H1 (cell line): Measurements from ENCODE around the gene SRGAP3. TPM values are rescaled to one million over a fixed set of nuclear protein-coding genes. Genes with fewer than 3 reads are reported as not detected.

Source experiments
- CTCF ChIA-PET: fragments of 300-600 bp; sonication (Branson Sonifier 250); formaldehyde crosslinking; loops from one replicate; lab custom pipeline; 2021; ENCODE audit not compliant: partially characterized antibody; lab: Charles Lee
- POLR2A ChIA-PET: fragments of 300-600 bp; sonication (Branson Sonifier 250); formaldehyde crosslinking; loops from one replicate; lab custom pipeline; 2021; ENCODE audit warnings: inconsistent platforms; ENCODE audit not compliant: partially characterized antibody; lab: Charles Lee
- DNase-seq, 2 experiments: peaks; one replicate each; pipeline versions ENCODE4 v3.0.0 to v3.0.0-alpha.2; 2010 to 2022; ENCODE audit warnings: low spot score in 2 of 2, low read depth in 1 of 2, mixed read lengths in 1 of 2
- FAIRE-seq: peaks from 2 replicates; lab custom pipeline; 2011; peaks lifted over from hg19 to GRCh38; lab: Jason Lieb, UNC
- H2AFZ ChIP-seq: 2 replicates; pipeline ENCODE4 v1.8.1; 2012; ENCODE audit warnings: low read length, inconsistent platforms
- H2AK5ac ChIP-seq: 2 replicates; pipeline ENCODE4 v1.6.1; 2013; ENCODE audit warnings: low read depth, low read length
- H2BK120ac ChIP-seq: replicated peaks from 2 replicates; pipeline ENCODE3; 2013; ENCODE audit warnings: low read depth, low read length, inconsistent platforms
- H2BK12ac ChIP-seq: 2 replicates; pipeline ENCODE4 v1.6.1; 2013; ENCODE audit warnings: low read depth, low read length
- H2BK15ac ChIP-seq: 2 replicates; pipeline ENCODE4 v1.6.1; 2013; ENCODE audit warnings: low read length
- H2BK20ac ChIP-seq: 2 replicates; pipeline ENCODE4 v1.6.1; 2013; ENCODE audit warnings: low read length
- H2BK5ac ChIP-seq: 2 replicates; pipeline ENCODE4 v1.6.1; 2013; ENCODE audit warnings: low read depth, low read length
- H3K14ac ChIP-seq: 2 replicates; pipeline ENCODE4 v1.6.1; 2013; ENCODE audit warnings: inconsistent platforms; ENCODE audit not compliant: insufficient read length
- H3K18ac ChIP-seq: 2 replicates; pipeline ENCODE4 v1.6.1; 2013; ENCODE audit warnings: low read length; ENCODE audit errors: extremely low read depth
- H3K23ac ChIP-seq: 2 replicates; pipeline ENCODE4 v1.6.1; 2013; ENCODE audit warnings: inconsistent platforms; ENCODE audit not compliant: insufficient read length
- H3K23me2 ChIP-seq: 2 replicates; pipeline ENCODE4 v1.6.1; 2013; ENCODE audit warnings: low read depth, low read length
- H3K27ac ChIP-seq: 2 replicates; pipeline ENCODE4 v1.6.1; 2011; ENCODE audit warnings: low read depth, low read length, inconsistent platforms
- H3K27me3 ChIP-seq, 4 experiments: replicated peaks in 1 of 4; 1 replicate in 1 of 4; 2 replicates in 3 of 4; pipeline versions ENCODE4 v1.6.1 to v1.8.1; 2011 to 2013; ENCODE audit warnings: low read length in 3 of 4, mild to moderate bottlenecking in 3 of 4, inconsistent platforms in 2 of 4, mixed read lengths in 2 of 4, moderate library complexity in 1 of 4; ENCODE audit not compliant: control insufficient read depth in 3 of 4, insufficient read depth in 3 of 4; ENCODE audit errors: extremely low read depth in 1 of 4
- H3K36me3 ChIP-seq, 4 experiments: 2 replicates each; pipeline versions ENCODE4 v1.6.1 to v1.8.1; 2011 to 2013; ENCODE audit warnings: mild to moderate bottlenecking in 4 of 4, low read length in 3 of 4, moderate library complexity in 2 of 4, control low read depth in 1 of 4, inconsistent platforms in 1 of 4; ENCODE audit not compliant: insufficient read depth in 4 of 4, control insufficient read depth in 2 of 4
- H3K4ac ChIP-seq: replicated peaks from 2 replicates; pipeline ENCODE3; 2013; ENCODE audit warnings: low read length, low read depth, mixed read lengths, inconsistent platforms; ENCODE audit not compliant: insufficient read length
- H3K4me1 ChIP-seq, 4 experiments: replicated peaks in 1 of 4; 1 replicate in 1 of 4; 2 replicates in 3 of 4; pipeline versions ENCODE4 v1.6.1 to v1.8.1; 2011 to 2013; ENCODE audit warnings: low read length in 3 of 4, inconsistent platforms in 2 of 4, mixed read lengths in 1 of 4; ENCODE audit not compliant: insufficient read depth in 4 of 4, control insufficient read depth in 3 of 4
- H3K4me2 ChIP-seq, 2 experiments: 2 replicates each; pipeline versions ENCODE4 v1.6.1 to v1.8.1; 2011 to 2013; ENCODE audit warnings: low read depth in 2 of 2, low read length in 2 of 2, control low read depth in 1 of 2, inconsistent platforms in 1 of 2, mild to moderate bottlenecking in 1 of 2; ENCODE audit not compliant: insufficient read depth in 1 of 2
- H3K4me3 ChIP-seq, 4 experiments: fragments of 200-600, 300-600 bp in 1 of 4; sonication (generic), shearing (Covaris generic), sonication (Bioruptor Twin) in 1 of 4; 2 replicates each; pipeline versions ENCODE4 v1.5.1 to v1.8.1; 2011 to 2016; ENCODE audit warnings: low read length in 4 of 4, low read depth in 3 of 4, control low read depth in 2 of 4, inconsistent platforms in 2 of 4, mild to moderate bottlenecking in 2 of 4, mixed read lengths in 1 of 4, moderate library complexity in 1 of 4; ENCODE audit not compliant: insufficient read depth in 2 of 4; ENCODE audit errors: extremely low read depth in 1 of 4
- H3K56ac ChIP-seq: replicated peaks from 2 replicates; pipeline ENCODE3; 2013; ENCODE audit warnings: low read depth, mild to moderate bottlenecking, mixed read lengths, low read length, inconsistent platforms; ENCODE audit not compliant: insufficient read length
- H3K79me1 ChIP-seq: 2 replicates; pipeline ENCODE4 v1.6.1; 2013; ENCODE audit warnings: low read depth, low read length, control low read depth
- H3K79me2 ChIP-seq, 2 experiments: 2 replicates each; pipeline versions ENCODE4 v1.6.1 to v1.8.1; 2012 to 2013; ENCODE audit warnings: low read length in 2 of 2, mild to moderate bottlenecking in 2 of 2, inconsistent platforms in 1 of 2; ENCODE audit not compliant: insufficient read depth in 2 of 2, control insufficient read depth in 1 of 2
- H3K9ac ChIP-seq, 4 experiments: replicated peaks in 1 of 4; 1 replicate in 1 of 4; 2 replicates in 3 of 4; pipeline versions ENCODE4 v1.6.1 to v1.8.1; 2011 to 2013; ENCODE audit warnings: low read depth in 3 of 4, low read length in 3 of 4, control low read depth in 2 of 4, mild to moderate bottlenecking in 2 of 4, moderate library complexity in 2 of 4, inconsistent platforms in 1 of 4; ENCODE audit errors: extremely low read depth in 1 of 4
- H3K9me3 ChIP-seq, 2 experiments: 2 replicates each; pipeline versions ENCODE4 v1.6.1 to v1.8.1; 2012 to 2013; ENCODE audit warnings: mild to moderate bottlenecking in 2 of 2, moderate library complexity in 2 of 2, control low read depth in 1 of 2, inconsistent platforms in 1 of 2, low read depth in 1 of 2, low read length in 1 of 2, mixed read lengths in 1 of 2; ENCODE audit not compliant: insufficient read depth in 2 of 2
- H4K20me1 ChIP-seq, 2 experiments: replicated peaks in 1 of 2; 2 replicates each; pipeline versions ENCODE3 to v1.8.1; 2011 to 2013; ENCODE audit warnings: inconsistent platforms in 2 of 2, low read length in 2 of 2, mild to moderate bottlenecking in 1 of 2; ENCODE audit not compliant: insufficient read depth in 2 of 2, control insufficient read depth in 1 of 2
- H4K5ac ChIP-seq: 2 replicates; pipeline ENCODE4 v1.6.1; 2013; ENCODE audit warnings: low read length, low read depth, mixed read lengths, inconsistent platforms; ENCODE audit not compliant: insufficient read length
- H4K8ac ChIP-seq: 2 replicates; pipeline ENCODE4 v1.8.0; 2013; ENCODE audit warnings: mild to moderate bottlenecking, moderate library complexity, low read length, inconsistent platforms; ENCODE audit not compliant: insufficient read depth; ENCODE audit errors: extremely low read depth
- H4K91ac ChIP-seq: replicated peaks from 2 replicates; pipeline ENCODE3; 2013; ENCODE audit warnings: low read length, mixed read lengths, inconsistent platforms; ENCODE audit not compliant: insufficient read length
- BRCA1 ChIP-seq: IDR thresholded peaks from 2 replicates; pipeline ENCODE4 v1.6.1; 2012; ENCODE audit warnings: low read depth, low read length, improper control_type of control experiment
- EP300 ChIP-seq, 2 experiments: IDR thresholded peaks; 1 replicate in 1 of 2; 2 replicates in 1 of 2; pipeline ENCODE4 v1.6.1; 2011 to 2012; ENCODE audit warnings: low read depth in 2 of 2, low read length in 2 of 2, mild to moderate bottlenecking in 2 of 2, borderline replicate concordance in 1 of 2, inconsistent platforms in 1 of 2, moderate library complexity in 1 of 2
- POLR2AphosphoS5 ChIP-seq: IDR thresholded peaks from 2 replicates; pipeline ENCODE4 v1.6.1; 2011; ENCODE audit warnings: low read depth, low read length
- TCF12 ChIP-seq: IDR thresholded peaks from 2 replicates; pipeline ENCODE4 v1.6.1; 2011; ENCODE audit warnings: low read depth, mild to moderate bottlenecking, low read length
- WGBS, 2 experiments: shearing (Covaris generic) in 1 of 2; methylation state at CpG; one replicate each; pipeline versions ENCODE4 v1.1.6 to v1.1.7; 2013 to 2015; ENCODE audit warnings: low lambda C conversion rate in 2 of 2, mixed read lengths in 2 of 2, inconsistent platforms in 1 of 2, low coverage in 1 of 2, missing lambda C conversion rate in 1 of 2; ENCODE audit not compliant: insufficient replicate concordance in 2 of 2, insufficient coverage in 1 of 2, insufficient read length in 1 of 2; ENCODE audit errors: extremely low coverage in 1 of 2, missing lambda C conversion rate in 1 of 2; 5-methylcytosine and 5-hydroxymethylcytosine counted together
- polyA plus RNA-seq, 7 experiments: library from polyadenylated mRNA; depleted of rRNA in 3 of 7; stranded (reverse) in 5 of 7; unstranded in 2 of 7; fragments of >200 nt in 5 of 7; fragments of 200-250 nt in 2 of 7; gene quantifications; 1 replicate in 5 of 7; 2 replicates in 1 of 7; 4 replicates in 1 of 7; pipeline versions ENCODE4 v1.2.1 to v1.2.3, GENCODE V29; 2011 to 2013; ENCODE audit warnings: missing spikeins in 2 of 7, mixed read lengths in 2 of 7
- total RNA-seq: library from RNA; stranded (reverse); fragmentation: NEBNext Ultra II Directional; extraction: Animal tissue kit (Norgen Biotek cat#: 25700); gene quantifications from 2 replicates; pipeline ENCODE4 v1.2.1, GENCODE V29; 2021
- TF ChIP-seq, protein P1 (sequence below): IDR thresholded peaks from 2 replicates; pipeline ENCODE4 v1.6.1; 2012; ENCODE audit warnings: low read length, inconsistent platforms

Gene SRGAP3
- total and polyA plus RNA-seq, 2 of the 8 experiments (the other 6 are each of a cell fraction or from before 2014, with no cell fraction given): 5.8 to 11.4 TPM

DNA sequence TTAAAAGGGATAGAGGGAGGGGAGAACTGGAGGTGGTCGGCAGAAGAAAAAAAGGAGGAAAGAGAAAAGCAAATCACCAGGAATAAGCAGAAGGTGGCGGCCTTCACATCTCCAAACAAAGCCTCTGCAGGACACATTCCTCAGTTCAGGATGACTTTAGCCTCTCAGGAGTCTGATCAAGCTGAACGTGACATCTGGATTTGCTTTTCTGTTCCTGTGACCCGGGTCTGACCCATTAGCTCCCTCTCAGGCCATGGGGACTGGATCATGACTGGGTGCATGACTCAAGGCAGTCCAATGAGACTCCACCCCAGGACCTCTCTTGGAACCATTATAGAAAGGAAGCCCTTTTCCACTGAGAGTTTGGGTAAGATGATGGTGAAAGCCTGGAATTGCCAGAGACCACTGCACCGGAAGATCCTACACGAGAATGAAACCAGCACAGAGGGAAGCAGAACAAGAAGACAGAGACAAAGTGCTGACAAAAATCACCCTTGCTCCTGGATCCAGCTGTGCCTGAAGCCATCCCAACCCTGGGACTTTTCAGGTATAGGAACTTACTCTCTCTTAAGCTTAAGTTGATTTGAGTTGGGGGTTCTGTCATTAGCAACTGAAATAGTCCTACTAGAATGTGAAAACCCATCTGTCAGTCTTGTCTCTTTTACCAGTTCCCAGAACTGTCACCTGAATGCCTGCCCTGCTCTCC lies 240.7 kb downstream of the SRGAP3 start:
- Histone ChIP-seq H3K79me1 (no peaks in the 10 kb centered on the region), H3K14ac (no peak overlapping the region), H2BK12ac (no peak overlapping the region), H3K4ac (no peak overlapping the region), H3K27ac (no peak overlapping the region), H2BK5ac (no peak overlapping the region), H4K91ac (no peak overlapping the region), H2BK120ac (no peak overlapping the region), H2BK15ac (no peak overlapping the region), H3K18ac (no peak overlapping the region), H2AFZ (no peak overlapping the region), H3K4me1 (peaks cover 1 to 4% (median 2%) of the 10 kb centered on the region in 4 experiments; a peak in 4 of 7 replicates), H3K79me2 (no peaks in the 10 kb centered on the region), H3K9me3 (no peaks in the 10 kb centered on the region), H3K23ac (no peak overlapping the region), H4K8ac (no peak overlapping the region), H4K5ac (no peak overlapping the region), H3K23me2 (no peaks in the 10 kb centered on the region), H3K4me2 (0 out of 4 replicates have a peak overlapping the region, but pooled peaks of 1 of the 2 experiments have one; percentile 10), H3K36me3 (no peaks in the 10 kb centered on the region; a peak in 2 of 8 replicates), H3K4me3 (no peak overlapping the region), H4K20me1 (no peaks in the 10 kb centered on the region), H2BK20ac (no peak overlapping the region; the same call in 1 of the 2 replicates), H3K56ac (no peak overlapping the region), H3K27me3 (no peaks in the 10 kb centered on the region), H3K9ac (no peak overlapping the region), H2AK5ac (no peak overlapping the region)
- CTCF ChIA-PET: interaction anchor here (0.6 to 2.5 kb wide), 9 partner anchors 10 to 295 kb away, joined by 3 to 16 read pairs (median 6); no protein-coding TSS in a partner anchor
- POLR2A ChIA-PET: interaction anchor here (0.6 kb wide), 1 partner anchor 13 kb away, joined by 3 read pairs; no protein-coding TSS in a partner anchor
- TF ChIP-seq POLR2AphosphoS5 (no peak), EP300 (IDR thresholded peaks at IDR 0.05; ENCODE audit: borderline replicate concordance in 1 of 2, low read depth in 2 of 2, low read length in 2 of 2) (no peak), BRCA1 (no peak), TCF12 (no peak)
- TF ChIP-seq, protein P1, sequence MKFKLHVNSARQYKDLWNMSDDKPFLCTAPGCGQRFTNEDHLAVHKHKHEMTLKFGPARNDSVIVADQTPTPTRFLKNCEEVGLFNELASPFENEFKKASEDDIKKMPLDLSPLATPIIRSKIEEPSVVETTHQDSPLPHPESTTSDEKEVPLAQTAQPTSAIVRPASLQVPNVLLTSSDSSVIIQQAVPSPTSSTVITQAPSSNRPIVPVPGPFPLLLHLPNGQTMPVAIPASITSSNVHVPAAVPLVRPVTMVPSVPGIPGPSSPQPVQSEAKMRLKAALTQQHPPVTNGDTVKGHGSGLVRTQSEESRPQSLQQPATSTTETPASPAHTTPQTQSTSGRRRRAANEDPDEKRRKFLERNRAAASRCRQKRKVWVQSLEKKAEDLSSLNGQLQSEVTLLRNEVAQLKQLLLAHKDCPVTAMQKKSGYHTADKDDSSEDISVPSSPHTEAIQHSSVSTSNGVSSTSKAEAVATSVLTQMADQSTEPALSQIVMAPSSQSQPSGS: no peak
- DNase-seq: no peak
- WGBS, 2 experiments: 73% methylated on average over 6 of the region's 6 CpGs; no CpG with 5 or more reads in 1 of the 2 experiments
- no peak for FAIRE-seq
